WI38 (cell line): ENCODE measurements around the gene ALOX5AP.

Source experiments
- H3K4me3 ChIP-seq: 2 replicates; pipeline ENCODE4 v1.5.1; 2011; ENCODE audit warnings: low read depth, mild to moderate bottlenecking, control low read depth, low read length
- CTCF ChIP-seq: IDR thresholded peaks from 2 replicates; pipeline ENCODE4 v1.5.1; 2012; ENCODE audit warnings: low read depth, mild to moderate bottlenecking, control low read depth, low read length

The ALOX5AP gene

GRCh38 chr13:30789166-30789862, 54.0 kb downstream of the ALOX5AP start:
- no peak for TF ChIP-seq CTCF
- no peak overlapping the region for H3K4me3 ChIP-seq

DNA sequence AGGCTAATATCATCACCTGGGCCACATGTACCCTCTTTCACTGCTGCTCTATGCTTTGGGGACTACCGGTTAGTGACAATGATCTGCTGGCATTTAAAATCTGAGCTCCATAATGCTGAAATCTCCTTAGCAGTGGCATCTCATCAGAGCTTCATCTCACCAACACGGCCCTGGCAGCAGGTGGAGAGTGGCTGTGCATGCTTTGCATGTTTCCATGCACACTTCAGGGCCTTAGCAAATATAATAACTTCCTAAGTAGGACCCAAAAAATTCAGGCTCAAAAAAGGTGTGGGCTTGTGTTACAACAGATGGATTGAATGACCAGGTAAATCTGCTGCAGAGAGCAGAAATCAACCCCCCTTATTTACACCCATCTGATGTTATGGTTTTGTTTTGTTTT, 55.2 kb downstream of the ALOX5AP start:
- H3K4me3 ChIP-seq: no peak overlapping the region
- no peak for TF ChIP-seq CTCF

GRCh38 chr13:30791354-30792001, 56.1 kb downstream of the ALOX5AP start:
- no peak for TF ChIP-seq CTCF
- H3K4me3 ChIP-seq: no peak overlapping the region

DNA sequence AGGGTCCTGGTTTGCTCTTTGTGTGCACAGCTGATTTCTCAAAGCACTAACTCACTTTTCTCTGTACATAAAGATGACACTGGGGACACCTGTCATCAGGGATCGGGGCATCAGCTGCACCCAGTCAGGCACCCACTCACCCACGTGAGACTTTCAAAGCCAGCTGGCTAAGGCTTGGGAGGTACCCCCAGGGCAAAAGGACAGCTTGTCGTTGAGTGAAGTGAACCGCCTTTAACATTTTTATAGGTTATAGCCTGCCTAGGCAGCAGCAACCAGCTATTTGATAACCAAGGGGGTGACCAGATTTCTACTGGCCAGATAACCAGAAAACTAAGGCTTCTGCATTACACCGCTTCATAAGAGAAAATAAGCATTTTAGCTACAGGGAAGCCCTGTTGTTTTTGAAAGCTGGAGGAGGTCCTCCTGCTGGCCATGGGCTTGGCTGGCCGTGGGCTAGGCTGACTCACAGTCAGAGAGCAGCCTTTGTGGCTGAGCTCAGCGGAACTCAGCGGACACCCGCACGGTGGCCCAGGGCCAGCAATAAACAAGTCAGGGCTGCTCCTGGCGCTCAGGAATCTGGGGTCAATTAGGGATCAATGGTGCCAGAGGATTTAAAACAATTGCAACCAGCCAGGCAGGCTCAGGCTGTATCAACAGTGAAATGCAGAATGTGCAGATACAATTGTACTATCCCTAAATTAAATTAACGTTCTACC, 57.1 kb downstream of the ALOX5AP start:
- H3K4me3 ChIP-seq: no peak overlapping the region
- peak; percentile 54 for TF ChIP-seq CTCF

- no peak for TF ChIP-seq CTCF
- H3K4me3 ChIP-seq: peak overlapping the region; percentile 11; the same call in 1 of the 2 replicates
Observed at GRCh38 chr13:30796132-30796572, 60.8 kb downstream of the ALOX5AP start.

DNA sequence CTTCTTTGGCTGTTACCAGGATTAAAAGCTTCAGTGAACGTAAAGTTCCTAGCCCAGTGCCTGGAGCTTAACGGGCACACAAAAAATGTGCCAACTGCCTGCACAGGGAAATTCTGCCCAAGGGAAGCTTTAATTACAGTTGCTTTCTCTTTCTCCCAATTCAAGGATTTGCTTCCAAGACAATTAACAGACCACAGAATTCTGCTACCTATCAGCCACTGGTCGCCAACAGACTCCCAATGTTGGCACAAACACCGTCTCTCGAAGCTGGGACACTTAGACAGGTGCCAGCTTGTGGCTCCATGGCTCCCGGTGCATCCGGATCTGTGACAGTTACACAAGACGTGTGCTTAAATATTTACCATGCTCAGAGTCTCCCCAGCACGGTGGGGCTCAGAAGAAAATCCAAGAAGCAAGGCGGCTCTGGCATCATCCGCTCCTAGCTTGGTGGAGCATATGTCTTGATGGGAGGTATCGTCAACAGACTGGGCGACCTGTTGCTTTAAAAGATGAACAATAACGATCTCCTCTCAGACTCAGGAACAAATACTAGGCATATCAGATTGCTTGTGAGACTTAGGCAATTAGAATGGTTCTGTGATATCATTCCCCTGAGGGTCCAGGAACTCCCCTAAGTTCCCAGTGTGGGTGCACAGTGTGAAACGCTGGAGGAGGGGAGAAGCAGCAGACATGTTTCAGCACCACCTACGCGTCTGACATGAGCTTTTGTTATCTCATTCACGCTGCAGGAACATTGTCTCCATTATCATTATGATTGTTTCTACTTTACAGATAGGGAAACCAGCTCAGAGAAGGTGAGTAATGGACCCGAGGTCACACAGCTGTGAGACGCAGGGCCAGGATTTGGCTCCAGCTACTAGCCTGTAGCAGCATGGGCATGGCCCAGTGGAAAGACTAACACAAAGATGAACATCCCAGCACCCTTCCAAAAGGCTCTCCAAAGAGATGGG, 61.6 kb downstream of the ALOX5AP start:
- TF ChIP-seq CTCF: no peak
- H3K4me3 ChIP-seq: no peak overlapping the region
